Brain microvascular endothelial cell (primary cell): Measurements from ENCODE around the gene MYO9A.

Source experiments
- DNase-seq: peaks from one replicate; pipeline ENCODE4 v3.0.0-alpha.2; 2020
- H3K27ac ChIP-seq: fragments of 250-450 bp; sonication (Bioruptor Pico); 2 replicates; pipeline ENCODE4 v1.5.1; 2020; ENCODE audit warnings: mild to moderate bottlenecking, moderate library complexity
- H3K27me3 ChIP-seq: fragments of 250-450 bp; sonication (Bioruptor Pico); replicated peaks from 2 replicates; pipeline ENCODE4 v1.5.1; 2020; ENCODE audit warnings: mild to moderate bottlenecking
- H3K36me3 ChIP-seq: fragments of 250-450 bp; sonication (Bioruptor Pico); replicated peaks from 2 replicates; pipeline ENCODE4 v1.5.1; 2020; ENCODE audit warnings: mild to moderate bottlenecking
- H3K4me3 ChIP-seq: 2 replicates; pipeline ENCODE4 v1.5.1; 2011; ENCODE audit warnings: low read depth, mild to moderate bottlenecking, control low read depth, low read length, moderate library complexity
- in situ Hi-C: cut with HindIII; loops from 2 replicates; pipeline ENCODE4 v1.10.0; 2017; ENCODE audit warnings: low sequenced_read_pairs, low pct_ligation_motif_present
- TF ChIP-seq, protein P1 (sequence below): IDR thresholded peaks from 2 replicates; pipeline ENCODE4 v1.5.1; 2011; ENCODE audit warnings: low read depth, mild to moderate bottlenecking, moderate library complexity, low read length, control low read depth, inconsistent platforms; ENCODE audit errors: missing control alignments

Gene MYO9A

GRCh38 chr15:72141171-72142084 lies 23.5 kb upstream of the MYO9A start:
- no peaks in the 10 kb centered on the region for H3K27me3 ChIP-seq
- no peak overlapping the region for H3K4me3 ChIP-seq
- in situ Hi-C loops: no loop called here
- H3K27ac ChIP-seq: no peak overlapping the region
- peak; percentile 12 for DNase-seq
- no peaks in the 10 kb centered on the region for H3K36me3 ChIP-seq
- TF ChIP-seq, protein P1, sequence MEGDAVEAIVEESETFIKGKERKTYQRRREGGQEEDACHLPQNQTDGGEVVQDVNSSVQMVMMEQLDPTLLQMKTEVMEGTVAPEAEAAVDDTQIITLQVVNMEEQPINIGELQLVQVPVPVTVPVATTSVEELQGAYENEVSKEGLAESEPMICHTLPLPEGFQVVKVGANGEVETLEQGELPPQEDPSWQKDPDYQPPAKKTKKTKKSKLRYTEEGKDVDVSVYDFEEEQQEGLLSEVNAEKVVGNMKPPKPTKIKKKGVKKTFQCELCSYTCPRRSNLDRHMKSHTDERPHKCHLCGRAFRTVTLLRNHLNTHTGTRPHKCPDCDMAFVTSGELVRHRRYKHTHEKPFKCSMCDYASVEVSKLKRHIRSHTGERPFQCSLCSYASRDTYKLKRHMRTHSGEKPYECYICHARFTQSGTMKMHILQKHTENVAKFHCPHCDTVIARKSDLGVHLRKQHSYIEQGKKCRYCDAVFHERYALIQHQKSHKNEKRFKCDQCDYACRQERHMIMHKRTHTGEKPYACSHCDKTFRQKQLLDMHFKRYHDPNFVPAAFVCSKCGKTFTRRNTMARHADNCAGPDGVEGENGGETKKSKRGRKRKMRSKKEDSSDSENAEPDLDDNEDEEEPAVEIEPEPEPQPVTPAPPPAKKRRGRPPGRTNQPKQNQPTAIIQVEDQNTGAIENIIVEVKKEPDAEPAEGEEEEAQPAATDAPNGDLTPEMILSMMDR: no peak

GRCh38 chr15:72140088-72140487 lies 22.1 kb upstream of the MYO9A start:
- Histone ChIP-seq H3K4me3 (no peak overlapping the region), H3K27me3 (no peaks in the 10 kb centered on the region), H3K36me3 (no peaks in the 10 kb centered on the region), H3K27ac (no peak overlapping the region)
- TF ChIP-seq, protein P1: no peak
- no peak for DNase-seq
- in situ Hi-C loops: no loop called here

DNA sequence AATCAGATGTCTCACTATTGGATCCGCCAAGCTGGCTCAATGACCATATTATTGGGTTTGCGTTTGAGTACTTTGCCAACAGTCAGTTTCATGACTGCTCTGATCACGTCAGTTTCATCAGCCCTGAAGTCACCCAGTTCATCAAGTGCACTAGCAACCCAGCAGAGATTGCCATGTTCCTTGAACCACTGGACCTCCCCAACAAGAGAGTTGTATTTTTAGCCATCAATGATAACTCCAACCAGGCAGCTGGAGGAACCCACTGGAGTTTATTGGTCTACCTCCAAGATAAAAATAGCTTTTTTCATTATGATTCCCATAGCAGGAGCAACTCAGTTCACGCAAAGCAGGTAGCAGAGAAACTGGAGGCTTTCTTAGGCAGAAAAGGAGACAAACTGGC lies 21.7 kb upstream of the MYO9A start:
- DNase-seq: no peak
- Histone ChIP-seq H3K4me3 (no peak overlapping the region), H3K27ac (no peak overlapping the region), H3K27me3 (no peaks in the 10 kb centered on the region), H3K36me3 (no peaks in the 10 kb centered on the region)
- in situ Hi-C loops: no loop called here
- TF ChIP-seq, protein P1: no peak

GRCh38 chr15:72136170-72137051 lies 18.5 kb upstream of the MYO9A start:
- in situ Hi-C loops: no loop called here
- no peak for DNase-seq
- TF ChIP-seq, protein P1: no peak
- no peaks in the 10 kb centered on the region for H3K27me3 ChIP-seq
- H3K4me3 ChIP-seq: no peak overlapping the region
- H3K36me3 ChIP-seq: no peaks in the 10 kb centered on the region
- H3K27ac ChIP-seq: no peak overlapping the region

DNA sequence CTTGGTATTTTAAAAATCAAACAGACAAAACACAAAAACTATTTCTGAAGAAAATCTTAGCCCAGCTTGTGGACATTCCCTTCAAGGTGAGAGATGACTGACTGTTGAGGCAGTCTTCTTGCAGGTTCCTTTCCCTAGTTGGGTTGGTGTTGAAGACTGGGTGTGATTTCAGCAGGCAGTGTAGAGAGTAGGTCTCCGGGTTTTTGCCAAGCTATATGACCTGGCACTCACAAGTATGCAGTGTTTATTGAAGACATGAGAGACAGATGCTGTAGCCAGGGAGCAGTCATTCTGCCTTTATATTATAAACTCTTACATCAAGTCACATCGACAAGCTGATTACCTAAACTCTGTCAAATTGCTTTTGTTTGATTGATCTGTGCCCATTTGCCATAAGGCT lies 17.8 kb upstream of the MYO9A start:
- H3K36me3 ChIP-seq: no peaks in the 10 kb centered on the region
- in situ Hi-C loops: no loop called here
- H3K27ac ChIP-seq: no peak overlapping the region
- H3K4me3 ChIP-seq: no peak overlapping the region
- no peak for DNase-seq
- no peaks in the 10 kb centered on the region for H3K27me3 ChIP-seq
- TF ChIP-seq, protein P1: no peak
